GM12878 (cell line): ENCODE results near the gene TMEM14A. TPM values are rescaled to one million over a fixed set of nuclear protein-coding genes. Genes with fewer than 3 reads are reported as not detected.

Experiments used
- ASH2L ChIP-seq: fragments of 300-600, 200-600 bp; sonication (generic); IDR thresholded peaks from 2 replicates; pipeline ENCODE4 v1.6.1; 2017; ENCODE audit warnings: low read depth, mild to moderate bottlenecking, borderline replicate concordance
- BCLAF1 ChIP-seq: fragments of 450-650 bp; IDR thresholded peaks from 2 replicates; pipeline ENCODE4 v1.6.1; 2017; ENCODE audit warnings: antibody characterized with exemption, mild to moderate bottlenecking, moderate library complexity
- E2F8 ChIP-seq: fragments of 450-650 bp; IDR thresholded peaks from 2 replicates; pipeline ENCODE4 v1.6.1; 2018; ENCODE audit warnings: mild to moderate bottlenecking, low read depth, moderate library complexity; ENCODE audit not compliant: partially characterized antibody
- ESRRA ChIP-seq: IDR thresholded peaks from 2 replicates; pipeline ENCODE4 v1.6.1; 2012; ENCODE audit warnings: mild to moderate bottlenecking, low read length, improper control_type of control experiment
- FOXK2 ChIP-seq: fragments of 450-650 bp; IDR thresholded peaks from 2 replicates; pipeline ENCODE4 v1.6.1; 2017; ENCODE audit warnings: mild to moderate bottlenecking, moderate library complexity
- LARP7 ChIP-seq: fragments of 450-650 bp; IDR thresholded peaks from 2 replicates; pipeline ENCODE4 v1.6.1; 2017; ENCODE audit warnings: mild to moderate bottlenecking
- NFIC ChIP-seq: IDR thresholded peaks from 2 replicates; pipeline ENCODE4 v1.6.1; 2012; ENCODE audit warnings: low read depth, mild to moderate bottlenecking, inconsistent platforms, low read length, moderate library complexity
- NR2F1 ChIP-seq: fragments of 450-650 bp; conservative IDR thresholded peaks from 2 replicates; pipeline ENCODE4 v1.6.1; 2017; ENCODE audit warnings: mild to moderate bottlenecking
- PAX5 ChIP-seq: IDR thresholded peaks from 2 replicates; pipeline ENCODE4 v1.6.1; 2011; ENCODE audit warnings: low read depth, low read length, borderline replicate concordance
- PAX8 ChIP-seq: fragments of 450-650 bp; IDR thresholded peaks from 2 replicates; pipeline ENCODE4 v1.6.1; 2017; ENCODE audit warnings: mild to moderate bottlenecking, moderate library complexity
- RBBP5 ChIP-seq: fragments of 200-600 bp; sonication (generic); conservative IDR thresholded peaks from 2 replicates; pipeline ENCODE4 v1.6.1; 2016
- SMAD1 ChIP-seq: fragments of 450-650 bp; IDR thresholded peaks from 2 replicates; pipeline ENCODE4 v1.6.1; 2018; ENCODE audit warnings: mild to moderate bottlenecking, low read depth; ENCODE audit not compliant: partially characterized antibody
- SREBF2 ChIP-seq: IDR thresholded peaks from 2 replicates; pipeline ENCODE4 v1.6.1; 2012; ENCODE audit warnings: mild to moderate bottlenecking, low read length
- TCF7 ChIP-seq: IDR thresholded peaks from 2 replicates; pipeline ENCODE4 v1.6.1; 2014; ENCODE audit warnings: antibody characterized with exemption, borderline replicate concordance
- ZNF207 ChIP-seq: fragments of 450-650 bp; IDR thresholded peaks from 2 replicates; pipeline ENCODE4 v1.6.1; 2014; ENCODE audit warnings: antibody characterized with exemption, mild to moderate bottlenecking, borderline replicate concordance
- polyA plus RNA-seq, 11 experiments: library from polyadenylated mRNA; depleted of rRNA in 4 of 11; unstranded in 6 of 11; stranded (reverse) in 5 of 11; fragments of >200 nt; fragmentation: Nextera tagmentation in 4 of 11; fragmentation: Illumina TruSeq in 1 of 11; extraction: Ambion mirVana in 4 of 11; extraction: Trizol in 1 of 11; gene quantifications; 1 replicate in 1 of 11; 2 replicates in 10 of 11; pipeline versions ENCODE4 v1.2.1 to v1.2.3, GENCODE V29; 2011 to 2016; ENCODE audit warnings: inconsistent platforms in 2 of 11, missing spikeins in 2 of 11, low read depth in 1 of 11
- total RNA-seq, 4 experiments: library from RNA; depleted of rRNA in 3 of 4; stranded (reverse); fragments of >200 nt in 3 of 4; fragmentation: Illumina TruSeq in 1 of 4; extraction: Trizol in 1 of 4; gene quantifications; 2 replicates each; pipeline versions ENCODE4 v1.2.1 to v1.2.3, GENCODE V29; 2013 to 2021
- TF ChIP-seq, protein P1 (sequence below): fragments of 450-650 bp; IDR thresholded peaks from 2 replicates; pipeline ENCODE4 v1.6.1; 2017; ENCODE audit warnings: mild to moderate bottlenecking, moderate library complexity
- TF ChIP-seq, protein P2 (sequence below): IDR thresholded peaks from 2 replicates; pipeline ENCODE4 v1.6.1; 2012; ENCODE audit warnings: mild to moderate bottlenecking, low read depth, low read length

Gene TMEM14A
- total and polyA plus RNA-seq, 10 of the 15 experiments (the other 5 are each of a cell fraction or from before 2014, with no cell fraction given), result 15.6 to 143 (median 33.1) TPM

- TF ChIP-seq E2F8 (peak; percentile 19), NFIC (peak; percentile 61), SREBF2 (no peak), NR2F1 (no peak), SMAD1 (no peak), ASH2L (no peak), BCLAF1 (no peak), TCF7 (0 out of 2 replicates have a peak, but pooled peaks have one; percentile 18), ZNF207 (no peak), PAX8 (no peak), FOXK2 (no peak), ESRRA (no peak), LARP7 (no peak), PAX5 (no peak), RBBP5 (no peak)
- TF ChIP-seq, protein P1, sequence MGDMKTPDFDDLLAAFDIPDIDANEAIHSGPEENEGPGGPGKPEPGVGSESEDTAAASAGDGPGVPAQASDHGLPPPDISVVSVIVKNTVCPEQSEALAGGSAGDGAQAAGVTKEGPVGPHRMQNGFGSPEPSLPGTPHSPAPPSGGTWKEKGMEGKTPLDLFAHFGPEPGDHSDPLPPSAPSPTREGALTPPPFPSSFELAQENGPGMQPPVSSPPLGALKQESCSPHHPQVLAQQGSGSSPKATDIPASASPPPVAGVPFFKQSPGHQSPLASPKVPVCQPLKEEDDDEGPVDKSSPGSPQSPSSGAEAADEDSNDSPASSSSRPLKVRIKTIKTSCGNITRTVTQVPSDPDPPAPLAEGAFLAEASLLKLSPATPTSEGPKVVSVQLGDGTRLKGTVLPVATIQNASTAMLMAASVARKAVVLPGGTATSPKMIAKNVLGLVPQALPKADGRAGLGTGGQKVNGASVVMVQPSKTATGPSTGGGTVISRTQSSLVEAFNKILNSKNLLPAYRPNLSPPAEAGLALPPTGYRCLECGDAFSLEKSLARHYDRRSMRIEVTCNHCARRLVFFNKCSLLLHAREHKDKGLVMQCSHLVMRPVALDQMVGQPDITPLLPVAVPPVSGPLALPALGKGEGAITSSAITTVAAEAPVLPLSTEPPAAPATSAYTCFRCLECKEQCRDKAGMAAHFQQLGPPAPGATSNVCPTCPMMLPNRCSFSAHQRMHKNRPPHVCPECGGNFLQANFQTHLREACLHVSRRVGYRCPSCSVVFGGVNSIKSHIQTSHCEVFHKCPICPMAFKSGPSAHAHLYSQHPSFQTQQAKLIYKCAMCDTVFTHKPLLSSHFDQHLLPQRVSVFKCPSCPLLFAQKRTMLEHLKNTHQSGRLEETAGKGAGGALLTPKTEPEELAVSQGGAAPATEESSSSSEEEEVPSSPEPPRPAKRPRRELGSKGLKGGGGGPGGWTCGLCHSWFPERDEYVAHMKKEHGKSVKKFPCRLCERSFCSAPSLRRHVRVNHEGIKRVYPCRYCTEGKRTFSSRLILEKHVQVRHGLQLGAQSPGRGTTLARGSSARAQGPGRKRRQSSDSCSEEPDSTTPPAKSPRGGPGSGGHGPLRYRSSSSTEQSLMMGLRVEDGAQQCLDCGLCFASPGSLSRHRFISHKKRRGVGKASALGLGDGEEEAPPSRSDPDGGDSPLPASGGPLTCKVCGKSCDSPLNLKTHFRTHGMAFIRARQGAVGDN, result no peak
- TF ChIP-seq, protein P2, sequence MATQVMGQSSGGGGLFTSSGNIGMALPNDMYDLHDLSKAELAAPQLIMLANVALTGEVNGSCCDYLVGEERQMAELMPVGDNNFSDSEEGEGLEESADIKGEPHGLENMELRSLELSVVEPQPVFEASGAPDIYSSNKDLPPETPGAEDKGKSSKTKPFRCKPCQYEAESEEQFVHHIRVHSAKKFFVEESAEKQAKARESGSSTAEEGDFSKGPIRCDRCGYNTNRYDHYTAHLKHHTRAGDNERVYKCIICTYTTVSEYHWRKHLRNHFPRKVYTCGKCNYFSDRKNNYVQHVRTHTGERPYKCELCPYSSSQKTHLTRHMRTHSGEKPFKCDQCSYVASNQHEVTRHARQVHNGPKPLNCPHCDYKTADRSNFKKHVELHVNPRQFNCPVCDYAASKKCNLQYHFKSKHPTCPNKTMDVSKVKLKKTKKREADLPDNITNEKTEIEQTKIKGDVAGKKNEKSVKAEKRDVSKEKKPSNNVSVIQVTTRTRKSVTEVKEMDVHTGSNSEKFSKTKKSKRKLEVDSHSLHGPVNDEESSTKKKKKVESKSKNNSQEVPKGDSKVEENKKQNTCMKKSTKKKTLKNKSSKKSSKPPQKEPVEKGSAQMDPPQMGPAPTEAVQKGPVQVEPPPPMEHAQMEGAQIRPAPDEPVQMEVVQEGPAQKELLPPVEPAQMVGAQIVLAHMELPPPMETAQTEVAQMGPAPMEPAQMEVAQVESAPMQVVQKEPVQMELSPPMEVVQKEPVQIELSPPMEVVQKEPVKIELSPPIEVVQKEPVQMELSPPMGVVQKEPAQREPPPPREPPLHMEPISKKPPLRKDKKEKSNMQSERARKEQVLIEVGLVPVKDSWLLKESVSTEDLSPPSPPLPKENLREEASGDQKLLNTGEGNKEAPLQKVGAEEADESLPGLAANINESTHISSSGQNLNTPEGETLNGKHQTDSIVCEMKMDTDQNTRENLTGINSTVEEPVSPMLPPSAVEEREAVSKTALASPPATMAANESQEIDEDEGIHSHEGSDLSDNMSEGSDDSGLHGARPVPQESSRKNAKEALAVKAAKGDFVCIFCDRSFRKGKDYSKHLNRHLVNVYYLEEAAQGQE, result no peak
Observed at GRCh38 chr6:52663120-52663935, 7.6 kb upstream of the TMEM14A start (continued).
